GM18951 (cell line): ENCODE measurements around the gene BET1L.
A peak's percentile ranks its signal among the peaks of the same experiment; 100 is the strongest.

ENCODE experiments used
- POLR2A ChIP-seq: IDR thresholded peaks from 4 replicates; pipeline ENCODE4 v1.6.1; 2011; ENCODE audit warnings: mild to moderate bottlenecking; ENCODE audit not compliant: insufficient read length, insufficient read depth; ENCODE audit errors: extremely low read depth
- in situ Hi-C: fragments of 300-500 bp; cut with MboI; formaldehyde crosslinking; loops from one replicate; pipeline ENCODE4 v1.12.0; 2022; ENCODE audit warnings: low sequenced_read_pairs, mixed read lengths, inconsistent platforms; ENCODE audit not compliant: unreplicated experiment

BET1L gene

DNA sequence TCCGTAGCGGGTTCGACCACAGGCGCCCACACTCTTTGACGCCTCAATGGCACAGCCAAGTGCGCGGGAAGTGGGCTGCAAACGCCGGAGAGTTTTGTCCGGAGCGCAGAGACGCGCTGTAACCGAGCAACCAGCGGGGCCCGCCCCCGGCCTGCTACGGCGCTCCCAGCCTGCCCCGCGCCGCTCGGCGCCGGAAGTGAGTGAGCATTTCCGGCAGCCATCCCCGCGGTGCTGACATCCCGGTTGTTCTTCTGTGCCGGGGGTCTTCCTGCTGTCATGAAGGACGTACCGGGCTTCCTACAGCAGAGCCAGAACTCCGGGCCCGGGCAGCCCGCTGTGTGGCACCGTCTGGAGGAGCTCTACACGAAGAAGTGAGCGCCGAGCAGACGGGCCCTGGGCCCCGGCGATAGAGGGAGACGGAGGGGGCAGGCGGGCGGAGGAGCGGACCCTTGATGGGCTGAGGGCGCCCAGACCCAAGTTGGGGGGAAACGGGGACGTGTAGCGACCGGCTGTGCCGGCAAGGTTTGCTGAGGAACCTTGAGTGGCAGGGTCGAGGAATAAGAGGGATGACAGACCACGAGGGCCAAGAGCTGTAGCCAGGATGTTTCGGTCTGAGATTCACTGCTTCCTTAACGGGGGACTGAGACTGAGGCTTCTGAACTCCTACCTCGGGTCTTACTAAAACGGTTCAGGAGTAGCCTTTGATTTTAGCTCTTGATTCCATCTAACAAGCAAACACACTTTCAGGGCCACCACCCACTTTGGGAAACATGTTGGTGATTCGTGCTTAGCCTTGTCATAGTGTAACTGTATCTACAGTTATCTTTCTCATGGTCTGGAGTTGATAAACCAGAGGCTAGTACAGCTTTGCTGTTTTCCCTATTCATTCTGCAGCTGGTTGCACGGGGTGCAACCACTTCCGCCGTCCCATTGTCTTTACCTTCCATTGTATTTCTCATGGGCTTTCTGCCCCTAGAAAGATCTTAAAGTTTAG is 29.9 kb upstream of the BET1L start, which contains the start of gene PSMD13:
TSS of gene PSMD13 (plus strand) at position 203 of the 994 bp plus-strand sequence. CDS start at position 277, 74 bp downstream.
- peak; percentile 83 for TF ChIP-seq POLR2A
- in situ Hi-C loops, result no loop called here

DNA sequence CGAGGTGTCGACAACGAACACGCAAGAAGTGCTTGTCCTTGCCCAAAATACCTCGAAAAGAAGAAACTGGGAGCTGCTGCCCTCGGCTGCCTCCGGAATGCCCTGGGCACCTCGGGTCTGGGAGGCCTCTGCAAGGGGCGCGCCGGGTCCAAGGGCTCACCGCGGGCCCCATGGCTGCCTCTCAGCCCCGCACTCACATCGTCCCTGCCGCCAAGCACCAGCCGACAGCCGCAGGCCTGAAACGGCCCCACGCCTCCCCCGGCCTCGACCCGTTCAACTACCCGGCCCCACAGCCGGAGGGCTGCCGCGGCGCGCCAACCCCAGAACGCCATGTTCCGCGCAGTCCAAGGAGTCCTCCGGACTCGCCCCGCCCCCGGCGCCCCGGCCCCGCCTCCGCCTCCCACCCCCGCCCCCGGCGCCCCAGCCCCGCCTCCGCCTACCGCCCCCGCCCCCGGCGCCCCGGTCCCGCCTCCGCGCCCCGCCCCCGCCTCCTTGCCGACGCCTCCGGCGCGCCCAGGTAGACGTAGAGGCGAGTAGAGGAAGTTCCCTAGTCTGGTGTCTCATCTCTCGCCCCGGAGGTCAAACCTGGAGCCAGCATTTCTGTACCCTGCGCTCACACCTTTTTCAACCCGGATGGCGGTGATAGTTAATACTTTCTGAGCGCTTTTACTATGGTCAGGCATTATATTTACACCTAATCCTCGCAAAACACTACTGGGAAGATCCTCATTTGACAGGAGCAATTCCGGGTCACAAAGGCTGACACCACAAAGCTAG is 29.0 kb upstream of the BET1L start, which contains the start of gene SIRT3:
TSS of gene SIRT3 (minus strand) at position 346 of the 777 bp plus-strand sequence. CDS start at position 332, 14 bp downstream.
- in situ Hi-C loops, result no loop called here
- peak; percentile 81 for TF ChIP-seq POLR2A

DNA sequence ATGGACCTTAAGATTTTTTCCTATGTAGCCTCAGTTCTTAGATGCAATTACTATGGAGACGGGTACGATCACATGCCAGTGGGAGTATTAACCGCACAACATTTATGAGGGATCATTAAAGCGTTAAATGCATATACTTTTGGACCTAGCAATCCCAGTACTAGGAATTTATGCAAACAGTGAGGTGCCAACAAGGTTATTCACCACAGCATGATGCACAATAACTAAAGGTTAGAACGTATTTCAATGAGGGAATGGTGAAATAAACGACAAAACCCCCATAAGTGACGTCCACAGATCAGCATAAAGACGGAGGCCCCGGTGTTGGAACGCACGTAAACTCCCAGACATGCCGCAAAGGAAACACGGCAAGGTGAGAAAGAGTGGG is 28.4 kb upstream of the BET1L start:
- in situ Hi-C loops, result no loop called here
- no peak for TF ChIP-seq POLR2A

DNA sequence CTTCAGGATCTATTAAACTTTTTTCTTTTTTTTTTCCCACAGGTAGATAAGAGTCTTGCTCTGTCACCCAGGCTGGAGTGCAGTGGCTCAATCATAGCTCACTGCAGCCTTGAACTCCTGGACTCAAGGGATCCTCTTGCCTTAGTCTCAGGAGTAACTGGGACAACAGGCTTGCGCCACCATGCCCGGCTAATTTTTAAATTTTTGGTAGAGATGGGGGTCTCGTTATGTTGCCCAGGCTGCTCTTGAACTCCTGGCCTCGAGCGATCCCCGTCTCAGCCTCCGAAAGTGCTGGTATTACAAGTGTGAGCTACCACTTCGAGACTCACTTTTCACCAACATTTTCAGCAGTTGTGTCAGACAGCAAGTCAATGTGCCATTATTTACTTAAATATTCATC is 28.0 kb upstream of the BET1L start:
- TF ChIP-seq POLR2A, result no peak
- in situ Hi-C loops, result no loop called here

DNA sequence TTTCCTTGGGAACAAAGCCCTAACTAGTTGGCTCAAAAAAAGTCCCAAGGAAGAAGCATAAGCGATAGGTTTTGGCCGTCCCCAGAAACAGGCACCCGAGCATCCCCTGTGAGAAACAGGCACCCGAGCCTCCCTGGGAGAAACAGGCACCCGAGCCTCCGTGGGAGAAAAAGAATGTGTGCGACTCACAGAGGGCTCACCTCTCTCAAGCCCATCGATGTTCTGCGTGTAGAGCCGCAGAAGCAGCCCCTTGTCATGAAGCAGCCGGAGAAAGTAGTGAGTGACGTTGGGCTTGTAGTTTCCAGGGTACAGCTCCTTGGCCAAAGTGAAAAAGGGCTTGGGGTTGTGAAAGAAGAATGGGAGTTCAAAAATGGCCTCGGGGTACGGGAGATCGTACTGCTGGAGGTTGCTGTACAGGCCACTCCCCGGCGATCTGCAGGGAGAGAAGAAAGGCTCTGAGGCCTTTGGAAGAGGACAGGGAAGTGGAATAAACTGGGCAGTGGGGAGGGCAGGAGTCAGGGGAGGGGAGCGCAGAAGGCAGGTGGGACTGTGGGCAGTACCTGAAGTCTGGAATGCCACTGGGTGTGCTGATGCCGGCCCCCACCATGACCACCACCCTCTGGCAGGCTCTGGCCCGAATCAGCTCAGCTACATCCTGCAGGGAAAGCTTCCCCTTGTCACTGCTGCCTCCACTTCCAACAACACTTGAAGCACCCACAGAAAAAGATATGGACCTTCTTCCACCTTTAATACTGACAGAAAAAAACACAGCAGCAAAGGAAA is 25.8 kb upstream of the BET1L start:
- TF ChIP-seq POLR2A, result no peak
- in situ Hi-C loops, result no loop called here

DNA sequence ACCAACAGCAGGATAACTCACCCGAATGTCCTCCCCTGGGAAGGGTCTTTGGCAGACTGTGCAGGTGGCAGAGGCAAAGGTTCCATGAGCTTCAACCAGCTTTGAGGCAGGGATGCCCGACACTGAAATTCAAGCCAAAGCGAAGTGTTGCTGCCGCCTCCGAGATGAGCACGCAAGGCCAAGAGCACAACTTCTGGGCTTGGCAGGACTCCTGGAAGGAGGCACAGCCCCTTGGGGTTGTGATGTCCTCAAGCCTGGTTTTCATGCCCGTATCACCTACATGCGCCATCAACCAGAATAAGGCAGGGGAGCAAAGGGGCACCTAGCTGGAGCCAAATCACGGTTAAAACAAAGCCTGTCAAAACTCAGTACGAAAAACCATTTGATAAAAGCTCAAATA is 23.2 kb upstream of the BET1L start:
- in situ Hi-C loops, result no loop called here
- no peak for TF ChIP-seq POLR2A

DNA sequence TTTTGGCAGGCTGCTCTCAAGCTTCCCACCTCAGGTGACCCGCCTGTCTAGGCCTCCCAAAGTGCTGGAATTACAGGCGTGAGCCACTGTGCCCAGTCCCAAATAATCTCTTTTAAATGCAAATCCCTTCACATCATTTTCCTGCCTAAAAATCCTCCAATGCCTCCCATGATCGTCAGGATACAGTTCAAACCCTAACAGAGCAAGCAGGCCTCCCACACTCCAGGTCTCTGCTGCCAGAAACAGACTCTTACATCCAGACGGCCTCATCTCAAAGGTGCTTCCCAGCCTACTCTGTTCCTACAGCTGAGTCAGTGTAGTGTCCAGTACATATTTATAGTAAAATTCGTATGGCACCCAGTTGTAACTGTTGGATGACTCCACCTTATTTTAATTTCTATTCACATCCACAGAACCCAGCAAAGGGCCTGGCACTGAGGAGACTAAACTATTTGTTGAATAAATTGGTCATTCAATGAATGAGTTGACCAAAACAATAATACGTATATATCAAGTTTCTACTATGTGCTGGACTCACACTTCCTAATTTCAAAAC is 20.7 kb upstream of the BET1L start:
- TF ChIP-seq POLR2A, result no peak

DNA sequence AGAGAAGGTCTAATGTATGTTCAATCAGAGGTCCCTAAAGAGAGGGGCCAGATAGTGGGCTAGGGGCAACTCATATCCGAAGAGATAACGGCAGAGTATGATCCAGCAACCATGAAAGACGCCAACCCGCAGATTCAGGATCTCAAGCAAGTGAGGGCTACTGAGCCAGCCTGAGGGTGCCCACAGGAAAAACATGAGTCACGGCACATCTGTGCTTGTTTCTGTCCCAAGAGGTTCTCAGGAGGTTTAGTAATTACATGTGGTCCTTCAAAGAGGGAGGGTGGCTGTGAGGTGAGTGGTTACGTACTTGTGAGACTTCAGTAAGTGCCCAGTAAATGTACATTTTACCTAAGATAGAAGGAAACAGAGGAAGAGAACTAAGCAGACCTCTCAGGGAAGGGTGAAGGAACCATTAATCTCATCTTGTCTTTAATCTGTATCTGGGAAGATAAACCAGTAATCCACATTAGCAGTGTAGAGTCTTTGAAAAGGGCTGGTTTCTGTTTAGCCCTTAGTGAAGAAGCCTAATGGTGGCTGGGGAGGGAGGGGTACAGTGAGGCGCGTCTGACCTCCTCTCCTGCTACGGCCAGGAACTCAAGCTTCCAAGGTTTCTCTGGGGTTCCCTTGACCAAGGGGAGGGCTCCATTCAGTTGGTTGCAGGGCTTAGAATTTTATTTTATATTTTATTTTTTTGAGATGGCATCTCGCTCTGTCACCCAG is 18.7 kb upstream of the BET1L start:
- TF ChIP-seq POLR2A, result no peak
- in situ Hi-C loops, result no loop called here

More for the DNA sequence above, 20.7 kb upstream of the BET1L start:
- in situ Hi-C loops, result no loop called here

DNA sequence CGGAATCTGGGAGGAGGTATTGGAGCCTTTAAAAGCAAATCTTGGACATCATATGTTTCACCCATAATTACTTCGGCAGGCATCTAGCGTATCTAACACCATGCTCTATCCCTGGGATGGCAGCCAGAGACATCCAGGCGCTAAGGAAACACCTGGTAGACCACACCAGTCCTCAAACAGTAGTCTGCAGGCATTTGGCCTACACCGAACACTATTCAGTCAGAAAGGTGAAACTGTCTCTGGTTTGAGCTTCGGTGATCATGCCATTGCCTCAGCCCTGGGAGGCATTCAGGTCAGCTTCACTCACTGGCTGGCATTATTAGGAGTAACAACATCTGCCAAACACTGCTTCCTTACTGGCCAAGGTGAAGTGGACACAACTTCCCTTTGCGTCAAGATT is 17.2 kb upstream of the BET1L start:
- no peak for TF ChIP-seq POLR2A
- in situ Hi-C loops, result no loop called here

DNA sequence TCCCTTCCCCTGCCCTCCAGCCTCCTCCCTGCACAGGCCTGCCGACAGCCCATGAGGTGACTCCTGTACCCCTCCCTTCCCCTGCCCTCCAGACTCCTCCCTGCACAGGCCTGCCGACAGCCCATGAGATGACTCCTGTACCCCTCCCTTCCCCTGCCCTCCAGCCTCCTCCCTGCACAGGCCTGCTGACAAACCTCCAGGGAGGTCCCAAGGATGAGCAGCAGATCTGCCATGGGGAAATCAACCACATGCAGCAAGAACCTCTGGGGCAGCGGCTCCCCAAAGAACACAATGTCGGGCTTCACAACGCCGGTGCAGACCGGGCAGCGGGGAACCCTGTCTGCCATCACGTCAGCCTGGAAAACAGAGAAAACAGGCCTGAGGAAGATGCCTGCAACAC is 16.7 kb upstream of the BET1L start:
- in situ Hi-C loops, result no loop called here
- TF ChIP-seq POLR2A, result no peak

DNA sequence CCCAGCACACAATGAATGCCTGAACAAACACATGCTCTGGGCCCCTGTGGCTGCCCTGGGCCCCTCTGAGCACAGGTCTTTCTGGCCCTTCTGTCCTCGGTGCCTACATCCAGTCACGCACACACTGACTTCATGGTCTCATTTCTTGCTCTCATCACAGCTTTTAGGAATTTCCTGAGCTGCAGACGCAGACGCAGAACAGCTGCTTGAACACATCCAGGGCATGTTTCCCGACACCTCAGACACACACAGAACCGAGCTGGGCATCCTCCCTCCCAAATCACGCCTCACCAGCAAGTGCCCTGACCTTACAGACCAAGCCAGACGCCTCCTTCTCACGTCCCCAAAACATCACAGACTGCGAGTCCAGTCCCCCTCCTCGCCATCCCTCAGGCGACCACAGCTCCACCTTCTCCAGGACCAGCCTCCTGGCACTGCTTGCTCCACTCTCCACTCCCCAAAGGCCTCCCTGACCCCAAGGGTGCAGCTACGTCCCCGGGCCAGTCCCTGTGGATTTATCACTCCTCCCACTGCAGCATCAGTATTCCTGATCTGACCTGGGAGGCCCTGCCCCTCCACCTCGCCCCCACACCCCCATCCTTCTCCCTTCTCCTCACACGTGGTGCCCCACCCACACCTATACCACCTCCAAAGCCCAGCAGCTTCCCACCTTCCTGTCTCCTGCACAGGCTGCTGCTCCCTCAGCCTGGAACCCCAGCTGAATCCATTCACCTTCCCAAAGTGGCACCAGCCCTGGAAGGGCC is 16.0 kb upstream of the BET1L start:
- no peak for TF ChIP-seq POLR2A
- in situ Hi-C loops, result no loop called here
